ENCODE data around the gene RAB5IF.
"Not testable (repeated sequence)": the region's sequence is repeated elsewhere in the genome, so short reads cannot be mapped to it uniquely, and the experiment has no call there.

RAB5IF gene

GRCh38 chr20:36587388-36588070, 18.1 kb upstream of the RAB5IF start:
- DNase-seq = no peak

GRCh38 chr20:36591281-36591680, 14.3 kb upstream of the RAB5IF start:
- no peak for DNase-seq

DNA sequence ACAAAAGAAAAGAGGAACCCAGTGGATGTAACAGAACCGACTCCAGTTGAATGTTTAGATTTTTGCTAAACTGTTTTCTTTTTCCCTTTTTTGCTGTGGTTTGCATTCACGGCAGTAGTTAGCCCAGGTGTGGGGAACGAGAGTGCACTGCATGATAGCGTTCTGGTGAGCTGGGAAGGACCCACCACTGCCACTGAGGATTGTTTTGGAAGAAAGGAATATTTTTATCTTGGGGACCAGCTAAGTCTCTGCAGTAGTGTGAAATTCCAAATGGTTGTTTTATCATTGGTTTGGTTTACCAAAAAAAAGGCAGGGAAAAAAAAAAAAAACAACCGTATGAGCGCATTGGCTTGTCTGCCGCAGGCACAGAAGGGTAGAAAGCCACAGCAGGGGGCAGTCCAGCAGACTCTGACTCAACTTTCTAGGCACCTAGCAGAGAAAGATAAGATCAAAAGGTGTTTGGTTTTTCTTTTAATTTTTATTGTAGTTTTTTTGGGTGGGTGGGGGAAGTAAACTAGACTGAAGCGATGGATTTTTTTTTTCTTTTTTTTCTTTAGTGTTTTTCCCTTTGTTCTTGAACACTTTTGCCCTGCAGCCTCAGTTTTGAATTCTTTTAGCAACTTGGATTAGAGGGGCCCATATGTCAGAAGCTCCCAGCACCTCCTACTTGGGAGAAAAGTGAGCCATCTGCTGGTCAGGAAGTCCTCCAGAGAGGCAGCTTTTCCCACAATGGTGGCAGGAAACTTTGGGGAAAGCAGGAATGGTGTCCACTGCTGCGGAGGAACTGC, 13.5 kb upstream of the RAB5IF start:
- peak; percentile 71 for DNase-seq

GRCh38 chr20:36593347-36593929, 12.1 kb upstream of the RAB5IF start:
- no peak for DNase-seq

DNA sequence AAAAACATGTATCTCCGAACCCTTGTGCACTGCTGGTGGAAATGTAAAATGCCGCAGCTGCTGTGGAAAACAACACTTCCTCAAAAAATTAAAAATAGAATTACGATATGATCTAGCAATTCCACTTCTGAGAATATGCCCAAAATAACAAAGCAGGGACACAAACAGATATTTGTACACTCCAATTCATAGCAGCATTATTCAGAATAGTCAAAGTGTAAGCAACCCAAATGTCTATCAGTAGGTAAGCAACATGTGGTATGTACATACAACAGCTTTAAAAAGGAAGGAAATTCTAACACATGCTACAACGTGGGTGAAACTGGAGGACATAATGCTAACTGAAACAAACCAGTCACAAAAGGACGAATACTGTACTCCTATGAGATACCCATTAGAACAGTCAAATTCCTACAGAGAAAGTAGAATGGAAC, 5.7 kb upstream of the RAB5IF start:
- DNase-seq = no peak

- no peak for DNase-seq
These were observed 4.0 kb upstream of the RAB5IF start for GRCh38 chr20:36601540-36601939.

GRCh38 chr20:36604952-36605398, 604 bp upstream of the RAB5IF start:
- peak; percentile 64 for DNase-seq

DNA sequence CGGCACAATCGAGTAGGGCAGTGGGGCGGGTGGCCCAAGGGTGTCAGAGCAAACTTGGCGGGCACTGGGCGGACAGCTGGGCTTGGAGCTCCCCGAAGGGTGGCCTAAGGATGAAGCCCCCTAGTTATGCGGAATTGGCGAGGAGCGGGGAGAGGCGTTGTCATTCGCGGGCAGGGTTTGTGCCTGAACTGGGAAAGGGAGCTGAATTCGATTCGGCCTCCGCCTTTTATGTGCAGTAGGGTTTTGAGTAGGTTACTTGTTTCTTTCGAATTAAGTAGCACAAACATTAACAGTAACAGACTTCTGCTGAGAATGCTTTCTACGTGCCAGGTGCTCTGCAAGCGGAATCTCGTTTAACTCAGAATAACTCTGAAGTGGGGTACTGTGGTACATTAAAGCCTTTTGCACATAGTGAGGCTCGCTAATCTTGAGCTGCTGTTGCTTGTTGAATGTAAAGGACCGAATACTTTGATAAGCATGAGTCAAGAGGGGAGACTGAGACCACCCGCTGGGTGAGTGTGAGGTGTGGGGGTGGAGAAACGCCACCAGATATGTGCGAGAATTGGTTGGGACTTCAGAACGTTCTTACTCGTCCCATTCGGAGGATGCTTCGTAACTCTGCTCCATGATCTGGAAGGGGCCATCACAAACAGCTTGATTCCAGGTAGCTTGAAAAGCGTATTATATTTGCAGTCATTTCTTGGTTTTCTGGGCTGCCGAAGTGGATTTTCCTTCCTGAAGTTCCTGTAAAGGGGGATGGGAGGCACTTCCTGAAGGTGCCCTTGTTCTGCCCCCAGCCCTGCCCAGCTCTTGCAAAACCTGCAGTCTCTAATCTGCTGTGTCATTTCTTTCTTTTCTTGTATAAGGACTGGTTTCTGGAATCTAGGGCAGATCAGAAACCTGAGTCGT, 833 bp downstream of the RAB5IF start:
- no peak for DNase-seq

GRCh38 chr20:36607586-36608387, 2.2 kb downstream of the RAB5IF start:
- no peak for DNase-seq

GRCh38 chr20:36608388-36608728, 2.8 kb downstream of the RAB5IF start:
- DNase-seq = not testable (repeated sequence)

DNA sequence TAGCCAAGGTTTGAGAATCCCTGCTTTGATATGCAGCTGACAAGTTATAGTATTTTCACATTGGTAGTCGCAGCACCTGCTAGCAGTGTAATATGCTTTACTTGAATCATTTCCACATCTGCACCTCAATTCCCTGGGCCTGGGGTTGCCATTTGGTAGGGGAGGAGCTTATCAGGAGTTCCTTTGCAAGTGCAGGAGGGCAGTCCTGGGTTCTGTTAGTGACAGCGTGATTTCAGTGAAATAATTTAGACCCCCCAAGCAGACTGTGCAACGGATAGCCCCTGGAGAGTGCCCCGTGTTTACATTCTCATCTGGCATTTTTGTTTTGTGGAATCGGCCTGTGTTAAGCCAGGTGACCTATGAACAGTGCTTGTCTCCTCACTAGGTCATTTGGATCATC, 6.0 kb downstream of the RAB5IF start:
- DNase-seq = no peak

GRCh38 chr20:36613974-36614373, 8.4 kb downstream of the RAB5IF start:
- no peak for DNase-seq

DNA sequence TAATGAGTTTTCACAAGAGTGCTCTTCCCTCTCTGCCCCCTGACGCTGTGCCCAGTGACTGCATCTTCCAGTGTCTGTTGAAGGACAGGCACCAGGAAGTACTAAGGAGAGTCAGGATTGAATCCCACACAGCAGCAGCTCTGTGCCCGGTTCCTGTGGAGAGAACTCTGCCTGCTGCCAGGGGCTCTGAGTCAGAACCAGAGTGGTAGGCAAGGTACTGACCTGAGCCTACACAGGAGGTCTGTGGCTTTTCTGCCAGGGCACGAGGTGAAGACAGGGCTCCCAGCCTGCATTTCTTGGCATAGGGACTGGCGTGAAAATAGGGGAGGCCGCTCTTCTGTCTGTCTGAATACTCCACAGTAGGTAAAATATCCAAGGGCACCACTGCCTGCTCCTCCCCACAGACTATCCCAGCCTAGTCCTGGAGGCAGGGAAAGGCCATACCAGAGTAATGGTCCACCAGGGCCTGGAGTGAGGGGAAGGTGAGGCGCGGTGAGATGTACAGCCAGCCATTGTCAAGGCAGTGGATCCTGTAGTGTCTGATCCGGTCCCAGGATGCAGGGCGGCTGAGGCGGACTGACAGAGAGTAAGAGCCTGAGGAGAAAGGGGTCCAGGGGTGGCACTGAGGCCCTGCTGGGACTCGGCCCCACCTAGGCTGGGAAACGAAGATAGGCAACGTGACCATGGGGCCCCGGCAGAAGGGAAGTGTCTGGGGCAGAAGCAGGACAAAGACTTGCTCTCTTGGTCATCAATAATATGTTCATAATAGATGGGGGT, 9.4 kb downstream of the RAB5IF start:
- no peak for DNase-seq

DNA sequence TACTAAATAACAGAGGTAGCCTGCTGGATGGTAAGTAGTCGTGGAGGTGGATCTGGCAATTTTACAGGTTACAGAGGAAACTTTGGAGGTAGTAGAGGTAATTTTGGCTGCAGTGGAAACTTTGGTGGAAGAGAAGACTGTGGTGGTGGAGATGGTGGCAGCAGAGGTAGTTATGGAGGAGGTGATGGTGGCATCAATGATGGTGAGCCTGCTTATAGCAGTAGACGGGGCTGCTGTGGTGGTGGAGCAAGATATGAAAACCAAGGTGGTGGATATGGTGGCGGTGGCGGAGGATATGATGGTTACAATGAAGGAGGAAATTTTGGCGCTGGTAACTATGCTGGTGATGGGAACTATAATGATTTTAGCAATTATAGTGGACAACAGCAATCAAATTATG, 15.3 kb downstream of the RAB5IF start:
- DNase-seq = no peak

GRCh38 chr20:36623444-36623843, 17.9 kb downstream of the RAB5IF start:
- no peak for DNase-seq

DNA sequence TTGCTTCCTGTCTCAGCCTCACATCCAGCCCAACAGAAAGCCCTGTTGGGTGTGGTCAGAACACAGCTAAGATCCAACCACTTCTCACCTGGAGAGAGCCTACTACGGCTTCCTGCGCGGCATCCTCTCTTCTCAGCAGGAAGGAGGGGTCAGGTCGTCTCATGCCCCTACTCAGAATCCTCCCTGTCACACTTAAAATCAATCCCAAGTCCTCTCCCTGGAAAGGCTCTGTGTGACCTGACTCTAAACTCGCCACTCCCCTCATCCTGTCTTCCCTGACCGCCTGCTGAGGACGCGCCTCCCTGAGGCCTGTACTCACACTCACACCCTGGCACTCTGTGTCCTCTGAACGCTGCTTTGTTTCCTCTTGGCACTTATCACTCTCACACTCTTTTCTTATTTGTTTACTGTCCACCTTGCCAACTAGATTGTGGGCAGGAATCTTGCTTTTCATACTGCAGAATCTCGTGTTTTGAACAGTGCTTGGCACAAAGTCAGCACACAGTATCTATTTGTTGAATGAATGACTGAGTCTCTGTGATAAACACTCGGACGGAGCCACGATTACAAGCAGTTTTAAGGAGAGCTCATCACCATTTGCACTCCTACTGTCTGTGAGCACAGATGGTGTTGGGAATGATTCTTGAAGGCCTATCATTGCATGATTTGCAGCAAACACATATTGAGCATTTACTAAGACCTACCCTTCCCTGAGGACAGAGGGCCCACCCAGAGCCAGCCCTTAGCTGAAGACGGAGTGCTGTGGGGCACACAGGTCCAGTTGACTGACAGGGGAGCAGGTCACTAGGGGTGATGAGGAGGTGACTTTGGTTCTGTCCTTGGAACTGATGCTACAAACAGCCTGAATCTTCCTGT, 18.7 kb downstream of the RAB5IF start:
- no peak for DNase-seq

DNA sequence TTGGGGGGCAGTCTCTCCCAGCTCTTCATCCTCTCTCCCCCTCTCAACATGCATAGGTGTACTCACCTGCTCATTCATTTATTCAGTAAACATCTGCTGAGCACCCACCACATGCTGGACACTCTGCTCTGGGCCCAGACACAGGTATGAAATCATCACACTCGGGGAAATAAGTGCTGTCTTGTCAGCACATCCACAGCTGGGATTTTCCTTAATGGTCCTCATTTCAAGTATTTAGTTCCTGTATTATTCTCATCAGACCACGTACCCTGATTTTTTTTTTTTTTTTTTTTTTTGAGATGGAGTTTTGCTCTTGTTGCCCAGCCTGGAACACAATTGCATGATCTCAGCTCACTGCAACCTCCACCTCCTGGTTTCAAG, 19.4 kb downstream of the RAB5IF start:
- no peak for DNase-seq

- DNase-seq = no peak
These were observed 22.5 kb downstream of the RAB5IF start for GRCh38 chr20:36628076-36628475.

DNA sequence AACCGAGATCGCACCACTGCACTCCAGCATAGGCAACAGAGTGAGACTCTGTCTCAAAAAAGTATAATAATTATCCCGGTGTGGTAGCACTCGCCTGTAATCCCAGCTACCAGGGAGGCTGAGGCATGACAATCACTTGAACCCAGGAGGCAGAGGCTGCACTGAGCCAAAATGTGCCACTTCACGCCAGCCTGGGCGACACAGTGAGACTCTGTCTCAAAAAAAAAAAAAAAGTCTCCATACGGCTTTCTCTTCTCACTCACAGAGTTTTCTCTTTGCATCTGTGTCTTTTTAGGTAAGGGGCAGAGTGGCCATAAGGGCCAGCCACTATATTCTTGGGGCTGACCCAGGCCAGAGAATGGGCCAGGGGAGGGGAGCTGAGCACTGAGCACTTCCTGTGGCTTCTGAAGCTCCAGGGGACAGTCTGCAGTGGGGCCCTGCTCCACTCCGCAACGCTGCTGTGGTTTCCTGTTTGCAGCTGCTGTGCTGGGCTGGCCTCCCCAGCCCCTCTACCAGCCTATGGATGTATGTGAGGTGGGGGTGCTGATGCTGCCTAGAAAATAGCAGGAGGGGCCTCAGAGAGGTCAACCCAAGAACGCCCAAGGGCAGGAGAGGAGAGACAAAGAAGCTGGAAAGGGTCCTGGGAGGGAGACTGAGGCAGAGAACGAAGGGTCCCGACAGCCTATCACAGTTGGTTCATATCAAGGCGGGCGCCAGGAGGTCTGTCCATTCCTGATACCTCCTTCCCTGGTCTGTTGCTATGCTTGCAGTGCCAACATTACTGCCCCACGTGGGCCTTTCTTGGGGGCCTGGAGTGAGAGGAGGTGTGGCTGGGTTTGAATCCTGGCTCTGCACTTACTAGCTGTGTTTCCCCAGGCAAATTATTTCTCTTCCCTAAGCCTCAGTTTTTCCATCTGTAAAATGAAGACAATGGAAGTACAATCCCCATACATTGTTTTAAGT, 24.4 kb downstream of the RAB5IF start:
- DNase-seq = peak; percentile 70
